IPS-18a (cell line): ENCODE measurements around the gene NTHL1.

Experiments
- H3K27ac ChIP-seq: one replicate; pipeline ENCODE4 v1.5.1; 2013; ENCODE audit warnings: low read length
- H3K27me3 ChIP-seq: one replicate; pipeline ENCODE4 v1.6.1; 2013; ENCODE audit warnings: mild to moderate bottlenecking, low read length; ENCODE audit not compliant: control insufficient read depth, insufficient read depth
- H3K36me3 ChIP-seq: one replicate; pipeline ENCODE4 v1.6.1; 2013; ENCODE audit warnings: low read depth, low read length; ENCODE audit not compliant: control insufficient read depth
- H3K4me1 ChIP-seq: one replicate; pipeline ENCODE4 v1.6.1; 2013; ENCODE audit warnings: low read depth, low read length; ENCODE audit not compliant: control insufficient read depth
- H3K4me3 ChIP-seq: one replicate; pipeline ENCODE4 v1.5.1; 2013; ENCODE audit warnings: low read length
- H3K9ac ChIP-seq: one replicate; pipeline ENCODE4 v1.6.1; 2013; ENCODE audit warnings: mild to moderate bottlenecking, low read length, moderate library complexity
- H3K9me3 ChIP-seq: one replicate; pipeline ENCODE4 v1.6.1; 2013; ENCODE audit warnings: low read depth, low read length; ENCODE audit not compliant: control insufficient read depth

NTHL1 gene

GRCh38 chr16:2044541-2044940 is 3.1 kb downstream of the NTHL1 start:
- Histone ChIP-seq H3K27ac (no peak overlapping the region), H3K9ac (no peak overlapping the region), H3K4me1 (no peaks in the 10 kb centered on the region), H3K4me3 (no peak overlapping the region), H3K9me3 (no peaks in the 10 kb centered on the region), H3K27me3 (no peaks in the 10 kb centered on the region), H3K36me3 (peaks cover 7% of the 10 kb centered on the region)

DNA sequence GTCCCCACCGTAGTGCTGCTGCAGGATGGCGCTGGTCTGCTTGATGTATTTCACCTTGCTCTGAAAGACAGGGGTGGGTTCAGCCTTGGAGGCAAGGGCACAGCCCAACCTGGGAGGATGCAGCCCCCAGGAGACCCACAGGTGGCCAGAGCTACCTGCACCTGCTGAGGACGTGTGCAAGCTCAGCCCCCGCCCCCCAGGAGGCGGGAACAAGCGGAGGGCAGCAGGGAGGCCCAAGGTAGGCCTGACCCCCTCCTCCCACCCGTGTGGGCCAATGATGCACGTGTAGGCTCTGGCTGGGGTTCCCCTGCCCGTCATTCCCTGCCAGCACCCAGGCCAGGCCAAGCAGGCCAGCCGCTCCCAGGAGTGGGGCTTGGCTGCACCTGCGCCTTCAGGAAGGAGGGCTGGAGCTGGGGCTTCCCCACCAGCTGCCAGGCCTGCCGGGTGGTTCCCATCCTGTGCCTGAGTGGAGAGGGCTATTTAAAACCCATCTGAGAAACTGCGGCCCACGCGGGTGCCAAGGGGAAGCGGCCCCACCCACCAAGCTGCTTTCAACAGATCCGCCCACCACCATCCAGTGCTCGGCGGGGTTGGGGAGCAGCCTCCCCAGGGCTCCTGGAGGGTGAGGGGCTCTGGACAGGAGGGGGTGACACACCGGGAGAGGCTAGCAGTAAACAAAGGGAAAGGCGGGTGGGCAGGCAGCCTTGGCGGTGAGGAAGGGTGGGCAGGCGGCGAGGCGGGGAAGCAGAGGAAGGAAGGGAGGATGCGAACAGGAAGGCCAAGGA is 3.8 kb downstream of the NTHL1 start:
- H3K9me3 ChIP-seq = no peaks in the 10 kb centered on the region
- H3K27ac ChIP-seq = no peak overlapping the region
- H3K36me3 ChIP-seq = peaks cover 7% of the 10 kb centered on the region
- no peaks in the 10 kb centered on the region for H3K4me1 ChIP-seq
- no peak overlapping the region for H3K9ac ChIP-seq
- no peaks in the 10 kb centered on the region for H3K27me3 ChIP-seq
- no peak overlapping the region for H3K4me3 ChIP-seq

DNA sequence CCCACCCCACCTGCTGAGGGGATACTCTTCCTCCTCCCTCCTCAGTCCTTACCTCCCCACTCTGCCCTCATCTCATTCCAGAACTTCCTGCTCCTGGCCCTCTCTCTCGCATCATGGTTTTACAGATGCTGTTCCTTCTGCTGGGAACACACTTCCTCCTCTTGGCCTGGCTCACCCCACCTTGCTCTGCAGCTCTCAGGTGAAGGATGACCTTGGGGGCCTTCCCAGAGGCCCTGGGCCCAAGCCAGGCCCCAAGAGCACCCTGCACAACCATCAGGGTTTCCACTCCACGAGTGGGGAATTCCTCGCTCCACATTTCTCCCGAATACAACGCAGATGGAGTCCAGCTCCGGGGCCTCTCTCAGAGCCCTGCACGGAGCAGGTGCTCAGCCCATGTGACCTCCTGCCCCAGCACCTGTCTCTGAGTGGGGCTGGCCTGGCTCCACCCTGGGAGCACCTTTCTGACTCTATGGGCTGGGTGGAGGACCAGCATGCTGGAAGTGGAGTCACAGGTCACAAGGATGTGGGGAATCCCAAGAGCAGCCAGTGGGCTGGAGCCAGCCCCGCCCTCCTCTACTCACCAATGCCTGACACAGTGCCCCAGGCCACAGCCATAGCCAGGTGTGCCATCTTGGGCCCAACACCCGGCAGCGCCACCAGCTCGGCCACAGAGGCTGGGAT is 4.5 kb downstream of the NTHL1 start:
- Histone ChIP-seq H3K9ac (no peak overlapping the region), H3K4me1 (no peaks in the 10 kb centered on the region), H3K4me3 (no peak overlapping the region), H3K27me3 (no peaks in the 10 kb centered on the region), H3K36me3 (peaks cover 7% of the 10 kb centered on the region), H3K9me3 (no peaks in the 10 kb centered on the region), H3K27ac (no peak overlapping the region)

DNA sequence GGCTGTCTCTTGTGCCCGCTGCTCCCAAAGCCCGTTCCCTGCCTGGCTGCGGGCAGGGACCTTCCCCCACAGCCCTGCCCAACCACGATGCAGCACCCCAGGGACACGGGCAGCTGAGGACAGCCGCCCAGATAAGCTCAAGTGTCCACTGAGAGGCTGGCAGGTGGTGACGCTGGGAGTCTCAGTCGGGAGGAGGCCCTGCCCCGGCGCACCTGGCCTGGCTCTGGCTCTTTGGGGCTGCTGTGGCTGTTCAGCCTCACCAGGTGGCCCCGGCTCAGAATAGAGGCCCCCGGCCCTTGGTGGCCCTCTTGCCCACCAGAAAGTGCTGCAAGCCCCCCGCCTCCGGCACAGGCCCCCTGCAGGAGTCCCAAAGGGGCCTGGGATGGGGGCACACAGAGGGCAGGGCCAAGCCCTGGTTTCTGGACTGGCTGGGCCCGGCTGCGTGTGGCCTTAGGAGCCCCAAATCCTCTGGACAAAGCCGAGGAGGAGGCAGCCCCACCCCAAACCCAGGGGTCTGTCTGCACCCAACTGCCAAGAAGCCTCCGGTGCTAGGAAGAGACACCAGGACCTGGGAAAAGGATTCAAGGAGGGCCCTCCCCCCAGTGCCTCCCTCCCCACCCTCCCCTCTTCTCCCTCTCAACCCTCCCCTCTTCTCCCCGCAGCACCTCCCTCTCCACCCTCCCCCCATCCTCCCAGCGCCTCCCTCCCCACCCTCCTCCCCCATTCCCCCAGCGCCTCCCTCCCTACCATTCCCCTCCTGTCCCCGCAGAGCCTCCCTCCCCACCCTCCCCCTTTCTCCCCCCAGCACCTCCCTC is 5.3 kb downstream of the NTHL1 start:
- Histone ChIP-seq H3K27me3 (no peaks in the 10 kb centered on the region), H3K27ac (no peak overlapping the region), H3K9ac (no peak overlapping the region), H3K4me3 (no peak overlapping the region), H3K4me1 (no peaks in the 10 kb centered on the region), H3K36me3 (peaks cover 7% of the 10 kb centered on the region), H3K9me3 (no peaks in the 10 kb centered on the region)

GRCh38 chr16:2040787-2041522 is 6.7 kb downstream of the NTHL1 start:
- no peak overlapping the region for H3K27ac ChIP-seq
- no peak overlapping the region for H3K9ac ChIP-seq
- no peak overlapping the region for H3K4me3 ChIP-seq
- no peaks in the 10 kb centered on the region for H3K9me3 ChIP-seq
- peaks cover 7% of the 10 kb centered on the region for H3K36me3 ChIP-seq
- H3K27me3 ChIP-seq = no peaks in the 10 kb centered on the region
- H3K4me1 ChIP-seq = no peaks in the 10 kb centered on the region

DNA sequence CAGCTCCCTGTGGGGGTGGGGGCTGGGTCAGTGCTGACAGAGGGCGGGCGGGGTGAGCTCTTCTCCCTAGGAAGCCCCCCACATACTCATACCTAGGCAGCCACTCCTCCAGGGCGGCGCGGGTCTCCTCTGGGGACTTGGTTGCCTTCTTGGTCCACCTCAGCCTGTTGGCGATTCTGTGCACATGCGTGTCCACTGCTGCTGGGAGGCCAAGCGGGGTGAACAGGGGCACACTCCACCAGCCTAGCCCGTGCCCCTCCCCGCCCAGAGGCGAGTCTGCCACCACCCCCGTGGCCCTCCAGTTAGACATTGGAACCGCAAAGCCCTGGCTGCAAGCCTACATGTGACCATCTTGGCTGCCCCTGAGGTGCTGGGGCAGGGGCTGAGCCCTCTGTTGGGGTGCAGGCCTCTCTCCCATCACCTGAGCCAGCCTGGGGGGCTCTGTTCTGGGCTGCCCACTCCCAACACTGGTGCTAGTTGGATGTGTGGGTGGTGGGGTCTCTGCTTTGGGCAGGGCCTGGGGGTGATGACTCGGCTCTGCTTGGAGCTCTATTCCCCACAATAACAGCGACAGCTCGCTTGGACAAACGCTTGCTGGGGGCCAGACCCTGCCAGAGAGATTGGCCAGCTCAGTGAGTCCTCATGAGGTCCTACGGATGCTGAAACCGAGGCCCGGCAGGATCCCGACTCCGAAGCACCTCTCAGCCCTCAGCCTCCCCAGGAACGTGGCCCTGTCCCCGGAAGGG is 7.4 kb downstream of the NTHL1 start:
- no peaks in the 10 kb centered on the region for H3K4me1 ChIP-seq
- H3K36me3 ChIP-seq = peaks cover 4% of the 10 kb centered on the region
- no peaks in the 10 kb centered on the region for H3K27me3 ChIP-seq
- no peak overlapping the region for H3K9ac ChIP-seq
- H3K4me3 ChIP-seq = no peak overlapping the region
- H3K9me3 ChIP-seq = no peaks in the 10 kb centered on the region
- no peak overlapping the region for H3K27ac ChIP-seq

DNA sequence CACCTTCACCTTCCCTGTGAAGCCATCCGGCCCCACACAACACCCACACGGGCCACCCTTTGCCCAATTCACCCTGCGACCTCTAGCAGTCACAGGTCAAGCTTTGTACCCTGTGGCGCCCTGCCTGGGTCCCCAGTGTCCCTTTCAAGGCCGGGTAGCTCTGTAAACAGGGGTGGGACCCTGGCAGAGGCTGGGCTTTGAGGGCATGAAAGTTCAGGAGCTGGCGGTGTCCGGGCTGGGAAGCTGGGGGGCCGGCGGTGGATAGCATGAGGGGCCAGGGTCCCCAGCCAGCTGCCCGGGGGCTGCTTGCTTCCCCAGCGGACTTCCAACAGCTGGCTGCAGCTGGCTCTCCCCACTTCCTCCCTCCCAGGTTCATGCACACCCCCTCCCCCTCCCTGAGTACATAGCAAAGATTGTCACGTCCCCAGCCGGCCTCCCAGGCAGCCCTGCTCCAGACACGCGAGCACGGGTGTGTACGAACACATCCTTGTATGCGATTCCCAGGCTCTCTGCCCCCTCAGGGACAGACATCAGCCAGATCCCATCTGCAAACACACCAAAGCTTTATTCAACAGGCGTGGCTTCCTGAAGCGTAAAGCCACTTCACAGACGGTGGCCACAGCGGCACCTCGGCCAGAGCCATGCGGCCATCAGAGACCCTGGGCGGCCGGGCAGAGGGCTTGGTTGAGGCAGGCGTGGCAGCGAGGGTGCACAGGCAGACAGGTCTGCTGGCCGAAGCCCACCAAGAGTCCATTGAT is 8.2 kb downstream of the NTHL1 start:
- Histone ChIP-seq H3K4me1 (no peaks in the 10 kb centered on the region), H3K4me3 (no peak overlapping the region), H3K27me3 (no peaks in the 10 kb centered on the region), H3K36me3 (peaks cover 4% of the 10 kb centered on the region), H3K27ac (no peak overlapping the region), H3K9me3 (no peaks in the 10 kb centered on the region), H3K9ac (no peak overlapping the region)

- Histone ChIP-seq H3K4me1 (no peaks in the 10 kb centered on the region), H3K4me3 (no peak overlapping the region), H3K27me3 (no peaks in the 10 kb centered on the region), H3K27ac (no peak overlapping the region), H3K9ac (no peak overlapping the region), H3K36me3 (peaks cover 4% of the 10 kb centered on the region), H3K9me3 (no peaks in the 10 kb centered on the region)
Measured at GRCh38 chr16:2038382-2039231, 9.0 kb downstream of the NTHL1 start.

DNA sequence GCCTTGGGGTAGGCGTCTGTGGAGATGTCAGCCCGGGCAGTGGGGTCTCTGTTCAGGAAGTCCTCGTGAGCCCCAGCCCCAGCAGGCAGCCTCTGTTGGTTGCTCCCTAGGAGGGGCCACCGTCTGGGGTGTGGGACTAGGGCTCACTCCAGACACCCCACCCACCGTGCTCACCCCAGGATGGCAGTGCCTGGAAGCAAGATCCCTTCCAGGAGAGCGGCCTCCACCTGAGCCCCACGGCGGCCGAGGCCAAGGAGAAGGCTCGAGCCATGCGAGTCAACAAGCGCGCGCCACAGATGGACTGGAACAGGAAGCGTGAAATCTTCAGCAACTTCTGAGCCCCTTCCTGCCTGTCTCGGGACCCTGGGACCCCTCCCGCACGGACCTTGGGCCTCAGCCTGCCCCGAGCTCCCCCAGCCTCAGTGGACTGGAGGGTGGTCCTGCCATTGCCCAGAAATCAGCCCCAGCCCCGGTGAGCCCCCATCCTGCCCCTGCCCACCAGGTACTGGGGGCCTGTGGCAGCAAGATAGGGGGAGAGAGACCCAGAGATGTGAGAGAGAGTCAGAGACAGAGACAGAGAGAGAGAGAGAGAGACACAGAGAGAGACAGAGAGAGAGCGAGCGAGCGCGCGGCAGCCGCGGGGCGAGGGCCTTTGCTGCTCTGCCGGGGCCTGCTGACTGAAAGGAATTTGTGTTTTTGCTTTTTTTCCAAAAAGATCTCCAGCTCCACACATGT is 9.8 kb downstream of the NTHL1 start:
- no peaks in the 10 kb centered on the region for H3K36me3 ChIP-seq
- H3K27me3 ChIP-seq = no peaks in the 10 kb centered on the region
- no peaks in the 10 kb centered on the region for H3K4me1 ChIP-seq
- no peaks in the 10 kb centered on the region for H3K9me3 ChIP-seq
- H3K4me3 ChIP-seq = no peak overlapping the region
- no peak overlapping the region for H3K27ac ChIP-seq
- H3K9ac ChIP-seq = no peak overlapping the region
